Umbilical cord (tissue), 2 donors: ENCODE data around the gene RAG1. TPM values are rescaled to one million over a fixed set of nuclear protein-coding genes. Genes with fewer than 3 reads are reported as not detected.

Experiments used
- DNase-seq: peaks from one replicate; pipeline ENCODE4 v3.0.0-alpha.2; 2015; ENCODE audit warnings: low spot score
- total RNA-seq: library from RNA; depleted of rRNA; stranded (reverse); fragments of >200 nt; gene quantifications from one replicate; pipeline ENCODE4 v1.2.3, GENCODE V29; 2014; ENCODE audit warnings: low replicate concordance; ENCODE audit not compliant: insufficient read depth

Gene RAG1
- total RNA-seq, 1 donor from 2014 or later, result 5.1 TPM

DNA sequence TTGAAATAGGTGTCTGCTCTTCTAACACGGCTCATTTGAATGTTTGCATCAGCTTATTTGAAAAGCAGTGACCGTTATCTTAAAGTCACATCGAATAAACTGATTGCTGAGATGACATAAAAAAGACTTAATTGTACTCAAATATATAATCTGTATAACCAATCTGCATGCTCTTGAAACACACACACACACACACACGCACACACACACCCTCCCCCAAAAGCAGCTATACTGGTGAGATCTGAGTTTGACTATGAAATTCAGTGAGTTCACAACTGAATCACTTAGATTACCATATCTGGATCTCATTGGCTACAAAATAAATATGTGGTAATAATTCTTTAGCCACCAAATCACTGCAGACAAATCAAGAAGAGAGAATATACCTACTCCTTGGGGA lies 22.7 kb downstream of the RAG1 start:
- DNase-seq, result no peak

DNA sequence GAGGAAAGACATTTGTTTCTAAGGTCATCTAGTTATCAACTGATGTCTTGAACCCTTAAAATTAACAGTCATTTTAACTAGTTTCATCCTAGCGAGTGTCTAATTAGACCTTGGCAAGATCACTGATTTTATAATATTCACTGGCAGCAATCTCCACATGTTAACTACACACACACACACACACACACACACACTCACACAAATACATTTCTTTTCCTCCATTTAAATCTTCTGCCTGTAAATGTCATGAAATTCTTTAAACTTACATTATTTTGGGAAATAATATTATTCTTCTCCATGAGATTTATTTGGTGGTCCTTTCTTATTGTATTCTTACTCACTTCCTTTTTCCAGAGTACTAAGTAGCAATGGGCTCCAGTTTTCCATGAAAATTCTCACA lies 23.6 kb downstream of the RAG1 start:
- DNase-seq, result no peak

DNA sequence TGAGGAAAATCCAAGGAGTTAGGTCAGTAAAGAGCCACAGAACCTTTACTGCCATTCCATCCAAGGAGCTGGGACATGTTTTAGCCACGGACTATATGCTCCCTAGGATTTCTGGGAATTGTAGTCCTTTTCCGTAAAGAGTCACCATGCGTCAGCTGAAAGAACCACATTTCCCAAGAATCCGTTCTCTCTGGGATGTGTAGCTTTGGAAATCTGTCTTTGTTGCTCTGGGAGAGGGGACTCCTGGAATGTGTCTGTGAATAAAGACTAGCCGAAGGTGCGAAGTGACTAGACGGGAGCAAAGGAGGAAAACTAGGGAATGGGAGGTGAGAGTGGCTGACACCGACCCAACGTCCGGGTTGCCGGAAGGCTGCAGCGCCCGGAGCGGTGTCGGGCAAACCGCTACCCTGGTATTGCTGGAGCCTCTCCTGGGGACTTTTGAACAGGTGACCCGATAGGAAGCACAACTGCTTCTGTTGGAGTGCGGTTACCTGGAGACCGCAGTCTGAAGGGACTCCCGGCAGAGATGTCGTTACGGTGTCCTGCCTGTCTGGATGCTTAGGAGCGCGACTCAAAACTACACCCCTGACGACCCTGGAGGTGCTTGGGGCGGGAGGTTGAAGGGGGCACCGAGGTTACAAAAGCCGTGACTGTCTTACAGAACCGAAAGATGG lies 26.6 kb downstream of the RAG1 start, which contains the start of gene IFTAP:
Gene IFTAP, plus strand, starts transcription at position 187 of the 674 bp plus-strand sequence. CDS start 15,602 bp downstream, outside the sequence.
- peak; percentile 98 for DNase-seq

DNA sequence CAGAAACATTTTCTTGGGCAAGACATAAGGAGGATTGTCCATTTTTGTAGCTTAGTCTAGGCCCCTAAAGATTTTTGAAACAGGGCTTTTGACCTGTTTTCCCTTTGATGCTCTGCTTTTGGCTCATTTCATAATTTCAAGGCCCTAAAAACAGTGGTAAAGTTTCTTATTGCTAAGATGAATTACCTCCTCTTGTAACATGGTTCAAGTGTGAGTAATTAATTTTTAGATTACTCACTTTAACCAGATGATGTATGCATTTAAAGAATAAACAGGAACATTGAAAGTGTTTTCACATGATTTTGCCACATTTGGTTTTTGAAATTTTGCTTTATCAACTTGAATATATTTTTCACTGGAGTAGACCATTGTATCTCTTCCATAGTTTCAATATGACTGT lies 29.1 kb downstream of the RAG1 start:
- no peak for DNase-seq

DNA sequence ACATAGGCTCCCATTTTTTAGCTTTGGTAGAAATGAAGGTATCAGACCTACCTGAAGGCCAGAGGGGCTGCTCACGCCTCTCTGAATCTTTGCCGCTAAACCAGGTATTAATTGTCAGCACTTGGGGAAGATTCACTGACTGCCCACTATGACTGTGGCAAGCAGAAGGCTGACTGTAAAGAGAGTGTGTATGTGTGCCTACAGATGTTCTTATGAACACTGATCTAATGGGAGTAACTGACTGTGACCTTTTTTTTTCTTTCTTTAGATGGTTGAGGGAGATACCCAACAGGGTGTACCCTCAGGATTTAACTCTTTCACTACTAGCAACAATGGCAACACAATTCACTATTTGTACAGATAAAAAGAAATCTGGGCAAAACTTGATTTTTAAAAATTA lies 30.2 kb downstream of the RAG1 start, which contains the start of gene RAG2:
Gene RAG2, minus strand, starts transcription at position 186 of the 400 bp plus-strand sequence. CDS start 4,068 bp downstream, outside the sequence.
- no peak for DNase-seq

DNA sequence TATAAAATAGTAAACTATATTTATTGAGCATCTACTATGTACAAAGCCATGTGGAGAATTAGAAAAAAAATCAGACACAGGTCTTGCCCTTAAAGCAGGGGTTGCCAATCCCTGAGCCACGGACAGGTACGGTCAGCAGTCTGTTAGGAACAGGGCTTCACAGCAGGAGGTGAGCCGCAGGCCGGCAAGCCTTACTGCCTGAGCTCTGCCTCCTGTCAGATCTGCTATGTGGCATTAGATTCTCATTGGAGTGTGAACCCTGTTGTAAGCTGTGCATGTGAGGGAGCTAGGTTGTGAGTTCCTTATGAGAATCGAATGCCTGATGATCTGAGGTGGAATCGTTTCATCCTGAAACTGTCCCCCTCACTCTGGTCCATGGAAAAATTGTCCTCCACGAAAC lies 32.4 kb downstream of the RAG1 start:
- DNase-seq, result no peak

DNA sequence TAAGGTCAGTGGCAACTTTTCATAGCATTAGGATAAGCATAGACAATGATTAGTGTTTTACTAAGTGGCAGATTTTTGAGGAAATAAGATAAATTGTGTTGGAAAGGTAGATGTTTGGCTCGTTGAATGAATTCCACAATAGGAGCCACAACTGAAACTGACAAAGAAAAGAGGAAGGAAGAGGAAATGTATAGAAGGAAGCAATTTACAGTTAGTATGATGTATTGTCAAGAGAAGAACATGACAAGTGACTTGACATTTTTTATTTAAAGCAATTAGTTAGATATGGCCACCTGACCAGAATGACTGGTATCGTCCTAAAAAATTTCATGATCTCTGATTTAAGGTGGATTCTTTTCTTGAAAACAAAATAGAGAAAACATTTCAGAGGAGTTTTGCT lies 33.3 kb downstream of the RAG1 start:
- DNase-seq, result no peak

DNA sequence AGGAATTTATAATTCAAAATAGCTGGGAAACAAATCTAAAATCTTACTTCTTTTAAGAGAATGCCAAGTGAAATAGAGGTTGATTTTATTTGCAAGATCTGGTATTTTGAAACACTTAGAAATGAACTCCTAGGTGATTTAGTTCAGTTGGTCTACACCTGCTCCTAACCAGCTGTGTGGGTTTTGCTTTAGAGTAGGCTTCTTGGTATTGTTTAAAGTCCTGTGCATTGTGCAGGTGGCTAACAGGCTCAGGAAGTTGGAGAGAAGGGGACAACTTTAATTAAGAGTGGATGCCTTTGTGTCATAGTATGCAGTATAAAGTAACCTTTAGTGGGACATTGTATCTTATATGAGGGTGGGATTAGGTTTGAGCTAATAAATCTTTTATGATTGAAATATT lies 34.3 kb downstream of the RAG1 start:
- DNase-seq, result no peak

DNA sequence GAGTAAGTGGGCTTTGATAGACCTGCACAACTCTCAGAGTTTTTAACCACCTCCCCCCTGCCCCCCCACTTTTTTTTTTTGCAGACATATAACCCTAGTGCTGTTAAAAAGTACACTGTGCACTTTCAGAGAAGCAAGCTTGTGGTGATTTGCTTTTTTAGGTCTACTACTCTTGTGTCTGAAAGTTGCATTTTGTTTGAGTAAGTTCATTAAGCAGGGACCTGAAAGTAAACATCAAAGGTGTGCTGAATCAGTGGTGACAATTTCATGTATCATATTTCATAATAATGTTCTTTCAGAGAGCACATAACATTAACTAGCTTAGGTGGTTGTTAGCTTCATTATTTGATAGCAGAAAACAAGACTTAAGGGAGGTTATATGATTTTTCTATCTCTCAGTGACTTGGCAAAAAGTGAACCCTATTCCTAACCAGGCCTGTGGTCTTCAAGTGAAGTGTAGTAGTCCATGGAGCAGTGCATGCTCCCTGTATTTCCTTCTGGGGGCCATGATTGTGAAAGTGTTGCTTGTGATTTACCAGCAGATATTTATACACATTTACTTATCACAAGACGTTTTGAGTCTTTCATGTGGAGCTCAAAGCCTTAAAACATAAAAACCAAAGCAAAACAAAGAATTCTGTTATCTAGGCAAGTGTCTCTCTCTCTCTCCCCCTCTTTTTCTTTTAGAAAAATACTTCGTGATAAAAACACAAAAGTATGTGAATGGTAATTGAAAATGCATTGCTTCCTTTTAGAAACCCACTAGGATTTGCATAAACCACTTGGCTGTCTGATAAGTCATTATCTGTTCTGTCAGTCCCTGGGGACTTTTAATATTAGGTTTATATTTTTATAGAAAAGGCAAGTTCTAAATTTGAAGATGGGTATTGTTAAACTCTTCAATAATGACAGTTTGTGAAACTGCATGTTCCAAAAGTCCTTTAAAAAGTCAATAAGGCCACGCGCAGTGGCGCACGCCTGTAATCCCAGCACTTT lies 37.7 kb downstream of the RAG1 start:
- DNase-seq, result no peak

DNA sequence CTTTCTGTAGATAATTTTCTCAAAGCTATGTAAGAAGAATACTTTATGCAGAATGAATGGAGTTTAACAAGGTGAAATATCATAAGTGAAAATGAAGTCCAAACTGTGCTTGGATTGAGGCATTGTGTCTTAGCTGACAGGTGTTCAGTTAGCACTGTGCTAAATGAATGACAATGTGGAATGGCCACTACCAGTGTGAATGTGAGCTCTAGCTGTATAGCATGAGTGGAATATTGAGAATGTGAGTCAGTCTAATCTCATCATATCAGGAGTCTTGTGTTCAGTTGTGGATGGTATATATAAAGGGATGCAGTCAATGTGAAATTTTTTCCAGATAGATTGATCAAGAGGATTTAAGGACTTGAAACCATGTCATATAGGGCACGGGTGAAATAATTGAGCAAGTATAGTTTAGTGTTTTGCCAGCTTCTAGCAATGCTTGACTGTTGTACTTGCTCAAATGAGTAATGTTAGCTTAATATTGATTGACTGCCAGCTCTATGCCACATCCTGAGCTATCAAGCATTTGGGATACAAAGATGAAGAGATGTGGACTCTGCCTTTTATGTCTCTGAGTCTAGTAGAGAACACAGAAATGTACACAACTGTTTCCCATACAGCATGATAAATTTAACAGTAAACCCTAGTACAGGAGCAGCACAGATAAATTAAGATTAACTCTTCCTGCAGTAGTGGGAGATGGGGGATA lies 40.8 kb downstream of the RAG1 start:
- no peak for DNase-seq

DNA sequence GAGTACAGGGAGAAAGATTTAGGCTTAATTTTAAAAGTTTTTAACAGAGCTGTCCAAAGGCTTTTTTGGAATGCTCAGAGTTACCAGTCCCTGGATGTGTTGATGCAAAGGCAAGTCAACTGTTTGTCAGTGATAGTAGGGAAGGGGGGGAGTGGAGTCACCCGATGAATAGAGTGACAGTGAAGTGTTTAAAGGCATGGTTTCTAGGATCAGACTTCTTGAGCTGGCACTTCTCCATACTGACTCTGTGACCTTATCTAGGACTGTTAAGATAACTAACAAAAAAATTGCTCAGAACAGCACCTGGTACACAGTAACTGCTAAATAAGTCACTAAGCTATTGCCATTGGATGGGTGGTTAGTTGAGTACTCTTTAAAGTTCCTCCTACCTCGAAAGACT lies 41.6 kb downstream of the RAG1 start:
- DNase-seq, result no peak

DNA sequence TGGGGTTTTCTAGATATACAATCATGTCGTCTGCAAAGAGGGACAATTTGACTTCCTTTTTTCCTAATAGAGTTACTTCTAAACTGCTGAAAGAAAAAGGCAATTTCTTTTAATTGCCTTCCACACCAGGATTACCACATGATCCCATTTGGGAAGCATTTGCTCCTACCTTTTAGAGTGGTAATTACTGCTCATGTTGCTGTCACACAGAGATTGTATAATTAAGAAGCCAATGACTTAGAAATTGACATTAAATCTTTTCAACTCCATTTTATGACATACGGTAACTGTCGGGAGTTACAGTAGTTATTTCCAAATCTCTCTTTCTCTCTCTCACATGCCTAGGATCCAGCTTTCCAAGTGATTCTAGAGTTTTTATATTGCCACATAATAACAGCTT lies 48.0 kb downstream of the RAG1 start:
- DNase-seq, result no peak

DNA sequence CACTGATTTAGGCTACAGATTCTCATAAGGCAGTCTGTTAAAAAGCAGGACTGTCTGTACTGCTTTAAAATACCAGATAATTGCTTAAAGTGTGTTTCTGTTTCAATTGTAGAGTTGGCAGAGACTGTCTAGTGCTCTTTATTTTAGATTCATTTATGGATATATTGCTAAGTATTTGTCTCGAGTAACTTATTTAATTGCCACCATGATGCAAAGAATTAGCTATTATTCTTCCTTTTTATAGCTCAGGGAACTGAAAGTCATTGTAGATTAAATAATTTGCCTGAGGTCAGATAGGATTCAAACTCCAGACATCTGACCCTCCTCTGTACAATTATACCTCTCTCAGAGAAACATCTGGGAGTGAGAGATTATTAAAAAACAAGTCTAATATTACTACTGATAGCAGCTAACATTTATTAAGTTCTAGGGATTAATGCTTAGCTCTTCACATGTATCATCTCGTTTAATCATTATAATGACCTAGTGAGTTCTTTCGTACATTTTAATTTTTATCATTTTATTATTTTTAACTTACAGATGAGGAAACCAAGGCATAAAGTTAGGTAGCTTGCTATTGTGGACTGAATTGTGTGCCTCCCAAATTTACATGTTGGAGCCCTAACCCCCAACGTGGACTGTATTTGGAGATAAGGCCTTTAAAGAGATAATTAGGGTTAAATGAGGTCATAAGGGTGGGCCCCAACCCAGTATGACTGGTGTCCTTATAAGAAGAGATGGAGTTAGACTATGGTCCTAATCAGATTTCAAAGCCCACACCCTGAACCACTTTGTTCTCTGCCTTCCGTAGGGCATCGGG lies 49.9 kb downstream of the RAG1 start:
- no peak for DNase-seq

DNA sequence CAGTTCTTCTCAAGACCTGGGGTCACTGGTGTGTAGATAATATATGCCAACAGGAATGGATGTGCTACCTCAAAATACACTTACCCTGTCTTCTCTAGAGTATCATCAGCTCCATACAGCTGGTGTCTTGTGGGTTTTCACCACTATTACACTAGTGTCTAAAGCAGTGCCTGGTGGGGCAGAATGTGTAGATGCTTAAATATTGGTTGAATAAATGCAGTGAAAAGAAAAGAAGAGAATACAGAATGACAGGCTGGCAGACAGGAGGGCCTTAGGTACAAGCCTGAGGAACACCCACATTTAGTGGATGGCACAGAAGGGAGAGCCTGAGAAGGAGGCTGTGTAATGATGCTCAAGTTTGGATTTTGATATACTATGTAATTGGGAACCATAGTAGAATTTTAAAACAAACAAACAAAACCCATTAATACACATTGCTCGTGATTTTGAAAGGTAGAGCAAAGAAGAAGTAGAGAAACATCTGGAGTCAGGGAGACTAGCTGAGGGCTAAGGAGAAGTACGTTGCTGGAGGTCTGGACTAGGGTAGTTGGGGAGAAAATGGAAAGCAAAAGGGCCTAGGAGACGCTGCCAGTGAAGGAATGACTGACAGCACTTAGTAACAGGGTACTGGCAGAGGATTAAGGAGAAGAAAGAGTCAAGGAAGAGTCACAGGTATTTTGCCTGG lies 50.7 kb downstream of the RAG1 start:
- DNase-seq, result no peak

DNA sequence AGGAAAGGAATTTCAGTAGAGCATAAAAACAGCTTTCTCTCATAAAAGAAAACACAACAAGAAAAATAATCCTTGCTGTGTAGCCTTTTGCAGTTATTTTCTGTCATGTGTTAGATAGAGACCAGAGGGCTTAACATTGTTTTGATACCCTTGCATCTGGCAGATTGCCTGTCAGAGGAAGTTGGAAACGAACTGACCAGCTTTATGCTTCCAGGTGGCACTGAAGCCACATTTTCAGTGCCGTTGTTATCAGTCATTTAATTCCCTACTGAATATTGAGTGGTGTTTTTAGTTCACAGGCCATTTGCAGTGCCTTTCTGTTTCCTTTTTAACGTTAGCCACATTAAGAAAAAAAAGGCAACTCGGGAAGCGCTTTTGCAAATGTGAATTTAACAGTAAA lies 51.7 kb downstream of the RAG1 start:
- peak; percentile 35 for DNase-seq

DNA sequence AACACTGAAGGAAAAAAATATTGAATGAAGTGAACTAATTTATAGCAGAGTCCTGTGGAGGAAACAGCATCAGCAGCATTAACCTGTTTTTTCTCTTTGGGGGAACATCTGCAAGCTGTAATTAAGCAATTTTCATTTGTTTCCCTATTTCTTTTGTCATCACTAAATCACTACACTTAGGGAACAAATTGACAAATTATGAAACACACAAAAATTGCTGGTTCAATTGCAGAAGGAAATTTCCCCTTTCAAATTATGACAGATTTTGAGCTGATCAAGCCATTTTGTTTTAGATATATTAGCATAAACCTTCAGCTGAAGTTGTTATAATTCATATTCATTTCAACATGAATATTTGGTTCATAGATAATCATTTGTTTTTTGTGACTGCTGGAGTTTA lies 52.4 kb downstream of the RAG1 start:
- no peak for DNase-seq

DNA sequence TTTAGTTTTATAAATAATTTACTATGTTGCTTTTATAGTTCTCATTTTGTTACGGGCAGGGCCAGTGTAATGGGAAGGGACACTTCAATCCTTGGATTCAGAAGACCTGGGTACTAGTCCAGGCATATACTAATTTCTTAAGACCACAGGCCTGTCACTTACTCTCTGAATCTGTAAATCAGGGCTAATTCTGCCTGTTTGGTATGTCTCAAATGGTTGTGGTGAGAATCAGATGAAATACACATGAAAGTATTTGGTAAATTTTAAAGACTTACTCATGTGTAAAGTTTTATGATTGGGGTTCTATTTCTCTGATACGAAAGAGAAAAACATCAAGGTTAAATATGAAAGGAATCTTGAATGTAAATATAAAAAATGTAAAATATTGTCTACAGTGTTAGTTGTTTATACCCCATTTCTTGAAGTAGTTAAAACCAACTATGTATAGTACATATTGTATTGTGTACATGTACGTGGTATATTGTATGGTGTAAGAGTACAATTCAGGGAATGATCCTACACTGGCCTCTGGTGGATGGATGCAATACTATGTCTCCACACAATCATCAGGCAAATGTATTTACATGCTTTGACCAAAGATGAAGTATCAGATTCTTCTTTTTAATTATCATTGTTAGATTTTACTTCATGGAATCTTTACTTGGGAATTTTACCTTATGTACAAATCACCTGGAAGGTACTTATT lies 54.8 kb downstream of the RAG1 start:
- peak; percentile 65 for DNase-seq

DNA sequence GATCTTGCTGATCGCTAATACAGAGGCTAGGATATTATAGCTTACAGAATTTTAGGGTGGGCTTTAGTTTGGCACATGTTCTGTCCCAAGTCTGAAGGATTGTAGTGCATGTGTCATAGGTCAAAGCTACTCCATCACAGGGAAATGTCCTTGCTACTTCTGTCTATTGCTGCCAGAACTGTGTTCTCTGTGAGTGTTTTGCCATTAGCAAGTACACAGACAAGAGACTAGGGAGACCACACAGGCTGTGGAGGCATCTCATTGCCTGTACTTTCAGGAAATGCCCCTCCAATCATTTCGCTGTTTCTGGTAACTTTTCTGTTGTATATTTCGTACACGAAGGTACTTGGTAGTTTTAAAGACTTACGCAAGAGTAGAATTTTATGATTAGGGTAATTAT lies 55.7 kb downstream of the RAG1 start:
- DNase-seq, result no peak

DNA sequence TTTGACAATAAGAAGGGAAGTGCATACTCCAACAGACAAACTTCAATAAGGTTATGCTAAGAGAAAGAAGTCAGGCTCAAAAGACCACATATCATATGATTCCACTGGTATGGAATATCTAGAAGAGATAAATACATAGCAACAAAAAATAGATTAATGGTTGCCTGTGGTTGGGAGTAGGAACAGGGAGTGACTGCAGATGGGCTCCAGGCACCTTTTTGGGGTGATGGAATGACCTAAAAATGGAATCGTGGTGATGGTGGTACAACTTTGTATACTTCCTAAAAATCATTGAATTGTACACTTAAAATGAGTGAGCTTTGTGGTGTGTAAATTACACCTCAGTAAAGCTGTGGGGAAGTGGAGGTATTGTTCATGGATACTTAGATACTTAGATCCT lies 59.2 kb downstream of the RAG1 start:
- no peak for DNase-seq

DNA sequence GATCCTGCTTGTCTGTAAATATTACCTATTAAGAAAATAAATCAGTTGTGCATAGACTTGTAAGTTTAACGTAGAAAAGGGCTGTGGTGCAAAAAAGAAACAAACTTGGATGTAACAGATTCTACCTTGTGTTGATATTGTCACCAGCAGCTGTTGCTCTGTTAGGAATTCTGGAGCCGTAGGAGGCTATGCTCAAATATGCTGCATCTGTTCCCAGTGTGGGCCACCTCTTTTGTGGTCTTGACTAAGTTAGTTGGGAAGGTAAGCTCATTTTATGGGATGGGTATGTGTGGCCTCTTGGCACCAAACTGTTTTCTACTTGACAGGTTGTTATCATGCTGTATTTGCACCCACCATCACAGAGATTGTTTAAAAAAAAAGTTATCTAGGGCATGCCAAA lies 59.7 kb downstream of the RAG1 start:
- DNase-seq, result no peak
